RCC 7860 (cell line): ENCODE results near the gene TNNC1.

Source experiments
- DNase-seq: peaks from one replicate; pipeline ENCODE4 v3.0.0-alpha.2; 2015; ENCODE audit warnings: low spot score
- FAIRE-seq: peaks from 2 replicates; lab custom pipeline; 2012; peaks lifted over from hg19 to GRCh38; lab: Jason Lieb, UNC

Gene TNNC1

DNA sequence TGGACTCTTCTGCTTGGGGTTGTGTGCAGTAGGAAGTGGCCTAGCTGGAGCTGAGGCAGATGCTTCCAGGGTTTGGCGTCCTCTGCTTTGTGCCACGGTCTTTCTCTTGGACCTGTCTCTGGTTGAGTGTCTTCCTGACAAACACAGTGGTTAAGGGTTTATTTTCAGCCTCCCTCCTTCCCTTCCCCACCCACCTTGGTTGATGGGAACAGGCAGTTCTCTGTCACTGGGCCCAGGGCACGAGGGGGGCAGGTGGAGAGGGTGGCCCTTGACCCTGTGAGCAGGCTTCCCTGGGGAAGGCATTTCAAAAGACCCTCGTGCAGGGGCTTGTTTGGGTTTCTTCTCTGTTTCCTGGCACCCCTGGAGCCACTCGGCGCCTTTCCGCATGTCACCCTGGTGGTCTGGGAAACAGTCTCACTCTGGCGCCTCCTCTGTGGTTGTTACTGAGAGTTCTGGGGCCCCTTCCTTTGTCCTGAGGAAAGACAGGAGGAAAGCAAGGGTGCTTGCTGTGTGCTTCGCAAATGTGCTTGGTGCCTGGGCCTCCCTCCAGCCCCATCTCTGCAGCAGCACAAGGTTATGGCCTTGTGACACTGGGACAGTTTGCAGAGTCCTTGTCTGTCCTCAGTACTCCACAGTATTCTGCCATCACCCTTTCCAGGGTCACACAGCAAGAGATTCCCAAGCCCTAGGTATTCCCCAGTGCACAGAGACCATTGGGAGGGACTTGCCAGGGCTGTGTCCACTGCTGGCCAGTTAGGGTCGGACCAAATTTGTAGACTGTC, 31.0 kb upstream of the TNNC1 start:
- FAIRE-seq = no peak
- DNase-seq = no peak

DNA sequence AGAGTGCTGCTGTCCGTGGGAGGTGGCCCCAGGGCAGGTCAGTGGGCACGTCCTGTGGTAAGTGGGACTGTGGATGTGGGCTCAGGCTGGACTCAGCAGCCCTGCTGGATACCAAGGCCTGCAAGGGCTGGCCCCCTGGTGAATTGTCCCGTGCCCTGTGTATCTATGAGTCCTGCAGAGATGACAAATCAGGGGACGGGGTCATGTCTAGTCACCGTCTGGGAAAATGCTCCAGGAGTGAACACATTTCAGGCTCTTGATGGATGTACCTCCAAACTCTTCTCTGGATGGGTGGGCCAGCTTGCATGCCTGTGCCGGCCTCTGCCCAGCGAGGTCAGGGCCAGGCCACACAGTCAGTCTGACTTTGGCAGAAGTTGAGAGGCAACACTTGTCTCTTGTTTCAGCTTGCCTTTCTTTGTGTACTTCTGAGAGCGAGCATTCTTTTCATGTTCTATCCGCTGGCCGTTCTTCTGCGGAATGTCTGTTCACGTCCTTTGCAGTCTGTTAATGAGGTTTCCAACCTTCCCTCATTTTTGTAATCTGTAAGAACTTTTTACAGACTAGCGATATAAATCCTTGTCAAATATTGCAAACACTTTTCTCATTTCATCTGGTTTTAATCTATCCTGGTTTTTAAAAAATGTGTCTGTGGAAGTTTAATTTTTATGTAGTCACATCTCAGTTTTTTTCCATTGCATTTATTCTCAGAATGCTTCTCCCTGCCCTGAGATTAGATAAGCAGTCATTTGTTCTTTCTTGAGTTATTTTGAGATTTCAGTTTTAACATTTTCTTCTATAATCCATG, 29.9 kb upstream of the TNNC1 start:
- DNase-seq (no peak), FAIRE-seq (no peak)

DNA sequence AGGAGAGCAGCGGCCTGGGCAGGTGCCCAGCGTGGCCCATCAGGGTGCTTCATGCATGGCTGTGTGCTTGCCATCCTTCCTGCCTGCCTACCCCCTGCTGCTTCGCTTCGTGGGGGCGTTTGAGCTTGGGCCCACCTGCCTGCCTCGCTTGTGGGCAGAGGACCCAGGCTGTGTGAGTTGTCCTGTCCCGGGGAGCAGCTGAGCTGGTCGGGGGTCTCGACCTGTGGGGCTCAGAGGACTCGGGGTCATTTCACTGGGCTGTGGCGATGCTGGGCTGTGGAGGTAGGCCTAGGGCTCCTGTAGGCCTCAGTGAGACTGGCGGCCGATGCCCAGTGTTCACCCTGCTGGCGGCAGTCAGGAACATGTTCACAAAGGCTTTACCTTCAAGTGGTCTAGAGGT, 29.2 kb upstream of the TNNC1 start:
- DNase-seq (no peak), FAIRE-seq (no peak)

DNA sequence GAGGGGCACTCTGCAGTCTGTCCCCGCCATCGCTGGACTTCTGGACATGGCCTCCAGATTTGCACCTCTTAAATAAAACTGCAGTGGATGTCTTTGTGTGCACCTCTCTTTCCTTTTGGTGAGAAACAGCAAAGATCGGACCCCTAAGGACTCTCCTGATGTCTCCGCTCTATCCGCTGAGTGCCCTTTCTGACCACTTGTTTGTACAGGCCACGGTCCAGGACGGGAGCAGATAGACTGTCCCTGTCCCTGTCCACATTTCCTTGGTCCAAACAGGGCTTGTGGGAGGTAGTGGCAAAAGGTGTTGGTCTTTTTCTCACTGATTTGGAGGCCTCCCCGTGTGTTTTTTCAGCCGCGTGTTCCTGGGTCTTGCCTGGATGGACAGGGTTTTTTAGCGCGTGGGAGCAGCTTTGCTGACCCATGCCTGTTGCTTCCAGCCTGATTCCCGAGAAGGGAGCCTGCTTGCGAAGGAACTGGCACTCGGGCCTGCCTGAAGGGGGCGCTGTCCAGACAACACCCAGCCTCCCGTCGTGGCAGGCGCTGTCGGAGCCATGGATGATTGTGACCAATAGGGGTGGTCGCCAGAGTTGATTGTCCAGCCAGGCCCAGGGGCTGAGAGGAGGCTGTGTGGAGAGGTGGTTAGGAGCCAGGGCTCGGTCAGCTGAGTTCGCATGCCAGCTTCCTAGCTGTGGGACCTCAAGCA, 28.1 kb upstream of the TNNC1 start:
- FAIRE-seq = no peak

DNA sequence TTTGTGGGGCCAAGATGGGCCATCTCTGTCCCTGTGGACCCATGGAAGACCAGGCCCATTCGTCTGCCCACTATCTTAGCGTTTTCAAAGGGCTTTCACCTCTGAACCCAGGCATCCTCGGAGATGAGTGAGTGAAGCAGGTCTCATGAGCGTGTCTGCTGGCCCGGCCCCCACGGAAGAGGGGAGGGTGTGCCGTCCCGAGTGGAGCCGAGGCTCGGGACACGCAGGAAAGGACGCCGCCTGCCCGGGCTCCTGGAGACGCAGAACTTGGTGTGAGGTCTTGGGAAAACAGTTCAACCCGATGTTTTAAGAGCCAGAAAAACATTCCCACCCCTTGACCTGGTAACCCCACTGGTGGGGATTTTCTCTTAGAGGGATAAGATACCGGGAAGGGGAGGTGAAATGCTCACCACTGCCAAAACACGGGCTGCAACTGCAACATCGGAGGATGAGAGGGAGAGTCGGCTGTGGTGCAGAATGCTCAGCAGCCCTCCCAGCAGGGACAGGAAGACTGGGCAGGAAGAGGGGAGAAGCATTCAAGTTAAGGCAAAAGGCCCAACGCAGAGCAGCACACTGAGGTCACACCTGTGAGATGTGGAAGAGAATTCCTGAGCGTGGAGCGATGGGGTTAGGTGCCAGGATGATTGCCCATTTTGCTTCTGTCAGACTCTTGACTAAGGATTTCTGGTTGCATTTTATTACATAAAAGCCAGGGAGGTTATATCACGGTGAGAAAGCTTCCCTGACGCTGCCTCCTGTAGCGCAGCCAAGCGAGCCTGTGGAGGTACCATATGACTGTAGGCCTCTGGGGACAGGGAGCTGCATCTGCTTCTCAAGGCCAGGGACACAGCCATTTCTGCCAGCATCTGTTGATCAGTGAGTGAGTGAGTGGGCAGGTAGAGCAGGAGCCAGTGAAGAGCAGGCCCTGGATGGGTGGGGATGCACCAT, 27.2 kb upstream of the TNNC1 start:
- no peak for FAIRE-seq
- DNase-seq = no peak

More for the DNA sequence above, 28.1 kb upstream of the TNNC1 start:
- no peak for DNase-seq

DNA sequence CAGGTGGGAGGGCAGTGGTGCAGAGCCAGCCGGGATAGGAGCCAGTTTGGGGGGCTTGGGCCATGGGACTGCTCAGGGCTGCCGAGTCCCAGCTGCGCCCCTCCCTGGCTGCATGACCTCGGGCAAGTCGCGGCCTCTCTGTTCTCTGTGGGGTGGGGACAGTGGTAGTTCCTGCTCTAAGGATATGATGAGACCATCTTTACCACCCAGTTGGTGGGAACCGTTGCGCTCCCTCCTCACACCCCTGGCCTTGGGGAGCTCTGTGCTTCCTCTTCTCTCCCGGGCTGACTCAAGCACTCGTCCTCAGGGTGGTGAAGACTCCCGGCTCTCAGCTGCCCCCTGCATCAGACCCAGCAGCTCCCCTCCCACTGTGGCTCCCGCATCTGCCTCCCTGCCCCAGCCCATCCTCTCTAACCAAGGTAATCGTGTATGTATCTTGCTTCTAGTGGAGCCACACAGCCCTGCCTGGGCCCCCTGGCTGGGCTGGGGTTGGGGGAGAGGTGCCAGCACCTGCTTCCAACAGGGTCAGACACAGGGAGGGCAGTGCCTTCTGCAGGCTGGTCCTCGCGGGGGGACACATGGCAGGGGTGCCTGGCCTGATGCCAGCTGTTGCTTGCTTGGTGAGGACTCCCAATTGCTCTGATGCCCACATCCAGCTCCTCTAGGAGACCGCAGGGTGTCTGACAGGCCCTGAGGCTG, 26.2 kb upstream of the TNNC1 start:
- FAIRE-seq (no peak), DNase-seq (no peak)

DNA sequence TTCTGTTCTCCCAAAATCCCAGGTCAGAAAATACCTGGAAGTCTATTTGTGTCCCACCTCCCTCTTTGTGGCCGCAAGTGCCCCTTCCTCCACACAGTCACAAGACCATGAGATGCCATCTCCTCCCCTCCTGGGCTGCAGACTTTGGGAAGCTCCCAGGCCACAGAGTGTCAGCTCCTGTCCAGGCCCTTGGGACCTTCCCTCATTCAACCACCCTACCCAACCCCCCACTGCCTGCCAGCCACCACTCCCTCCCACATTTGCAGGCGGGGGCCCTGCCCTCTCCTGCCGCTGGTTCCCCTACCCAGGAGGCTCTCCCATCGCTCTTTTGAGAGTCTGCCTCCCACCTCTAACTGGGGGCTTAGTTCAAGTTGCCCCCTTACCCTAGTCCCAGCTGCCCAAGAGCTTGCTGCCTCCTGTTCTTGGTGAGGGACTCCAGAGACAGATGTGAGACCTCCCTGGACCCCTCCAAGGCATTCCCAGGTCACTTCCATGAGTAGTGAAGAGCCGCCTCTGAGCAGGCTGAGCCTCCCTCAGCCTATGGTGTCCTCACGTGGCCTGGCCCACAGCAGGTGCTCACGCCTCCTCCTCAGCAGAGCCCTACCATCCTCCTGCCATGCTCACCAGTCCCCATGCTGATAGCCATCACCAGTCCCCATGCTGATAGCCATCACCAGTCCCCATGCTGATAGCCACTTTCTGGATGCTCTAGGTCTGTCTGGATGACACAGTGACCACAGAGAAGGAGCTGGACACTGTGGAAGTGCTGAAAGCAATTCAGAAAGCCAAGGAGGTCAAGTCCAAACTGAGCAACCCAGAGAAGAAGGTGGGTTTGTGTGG, 25.4 kb upstream of the TNNC1 start:
- no peak for DNase-seq
- FAIRE-seq = no peak

DNA sequence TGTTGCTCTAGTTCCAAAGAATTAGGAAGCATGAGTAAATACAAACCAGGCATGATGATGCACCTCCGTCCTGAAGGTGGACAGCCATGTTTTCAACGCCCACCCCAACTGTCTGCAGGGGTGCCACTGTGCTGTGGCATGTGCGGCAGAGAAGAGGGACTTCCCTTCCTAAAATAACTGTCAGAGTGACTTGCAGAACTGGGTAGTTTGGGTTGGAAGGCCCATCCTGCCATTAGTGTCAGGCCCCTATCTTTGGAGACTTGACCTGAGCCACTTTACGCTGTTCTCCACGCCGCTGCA, 23.9 kb upstream of the TNNC1 start:
- FAIRE-seq (no peak), DNase-seq (no peak)

DNA sequence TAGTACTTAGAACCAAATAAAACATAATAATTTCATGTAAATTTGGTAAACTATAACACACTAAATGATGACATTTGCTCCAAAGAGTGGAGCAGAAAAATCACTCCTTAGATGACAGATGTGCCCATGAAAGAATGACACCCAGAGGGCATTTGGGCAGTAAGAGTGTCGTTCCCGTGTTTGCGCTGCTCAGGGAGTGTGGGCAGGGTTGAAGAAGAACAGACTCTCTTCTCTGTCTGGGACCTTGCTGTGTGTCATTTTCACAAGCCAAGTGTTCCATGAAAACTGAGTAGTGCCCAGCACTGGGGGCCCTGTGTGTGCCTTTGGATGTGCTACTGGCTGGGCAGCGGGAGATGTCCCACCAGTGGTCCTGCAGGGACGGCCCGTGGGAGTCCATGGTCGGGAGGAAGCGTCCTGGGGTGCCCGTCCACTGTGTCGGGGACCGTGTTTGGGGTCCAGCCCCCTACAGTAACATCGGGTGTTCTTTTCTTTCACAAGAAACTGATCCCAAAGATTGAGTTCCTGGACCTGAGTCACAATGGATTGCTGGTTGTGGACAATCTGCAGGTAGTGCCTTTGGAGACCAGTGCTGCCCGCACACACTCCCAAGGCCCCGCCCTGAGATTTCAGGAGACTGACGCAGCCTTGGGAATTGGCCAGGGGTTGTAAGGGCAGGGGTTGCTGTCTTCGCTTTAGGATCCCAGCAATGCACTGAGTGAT, 23.4 kb upstream of the TNNC1 start:
- DNase-seq = no peak
- no peak for FAIRE-seq

DNA sequence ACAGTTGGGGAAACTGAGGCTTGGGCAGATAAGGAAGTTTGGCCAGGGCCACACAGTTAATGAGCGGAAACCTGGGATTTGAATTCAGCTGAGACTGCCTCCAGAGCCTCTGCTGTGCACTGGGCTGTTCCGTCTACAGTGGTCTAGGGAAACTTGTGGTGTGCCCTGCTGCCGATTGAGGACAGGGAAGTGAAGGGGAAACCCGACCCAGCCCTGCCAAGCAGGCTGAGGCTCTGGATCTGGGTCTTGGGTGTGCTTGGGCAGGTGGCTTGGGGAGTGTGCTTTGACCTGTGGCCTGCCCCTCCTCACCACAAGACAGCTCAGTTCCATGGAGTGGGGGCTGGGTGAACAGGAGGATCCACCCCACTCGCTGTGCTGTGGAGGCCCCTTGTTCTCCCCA, 19.2 kb upstream of the TNNC1 start:
- no peak for DNase-seq
- FAIRE-seq = no peak

DNA sequence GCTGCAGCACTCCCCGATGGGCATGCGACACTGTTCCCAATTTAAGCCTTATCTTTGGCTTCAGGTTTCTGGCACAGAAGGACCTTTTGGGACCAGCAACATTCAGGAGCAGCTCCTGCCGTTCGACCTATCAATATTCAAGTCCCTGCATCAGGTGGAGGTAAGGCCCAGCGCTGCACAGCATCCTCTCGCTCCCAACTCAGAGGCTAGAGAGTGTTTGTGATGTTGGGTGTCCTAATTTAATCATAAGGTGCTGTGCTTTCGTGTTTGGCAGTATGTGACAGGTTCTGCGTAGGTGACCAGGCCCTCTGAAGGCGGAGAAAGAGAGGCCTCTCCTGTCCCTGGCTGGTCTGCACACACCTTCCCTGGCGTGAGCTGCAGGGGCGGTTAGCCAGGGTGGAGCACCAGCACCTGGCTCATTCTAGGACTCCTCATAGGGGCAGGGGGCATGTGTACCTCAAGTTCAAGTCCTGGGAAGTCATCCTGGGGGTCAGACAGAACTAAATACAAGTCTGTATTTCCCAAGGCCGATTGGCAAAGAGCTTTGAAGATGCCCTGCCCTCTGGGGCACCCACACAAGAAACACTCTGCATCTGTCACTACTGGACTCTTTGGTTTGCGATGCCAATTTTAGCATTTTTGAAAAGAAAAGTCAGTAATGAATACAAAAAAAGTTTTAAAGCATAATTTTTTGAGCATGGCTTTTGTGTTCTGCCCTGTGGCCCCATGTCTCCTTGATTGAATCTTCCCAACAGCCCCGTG, 18.6 kb upstream of the TNNC1 start:
- FAIRE-seq (no peak), DNase-seq (no peak)

DNA sequence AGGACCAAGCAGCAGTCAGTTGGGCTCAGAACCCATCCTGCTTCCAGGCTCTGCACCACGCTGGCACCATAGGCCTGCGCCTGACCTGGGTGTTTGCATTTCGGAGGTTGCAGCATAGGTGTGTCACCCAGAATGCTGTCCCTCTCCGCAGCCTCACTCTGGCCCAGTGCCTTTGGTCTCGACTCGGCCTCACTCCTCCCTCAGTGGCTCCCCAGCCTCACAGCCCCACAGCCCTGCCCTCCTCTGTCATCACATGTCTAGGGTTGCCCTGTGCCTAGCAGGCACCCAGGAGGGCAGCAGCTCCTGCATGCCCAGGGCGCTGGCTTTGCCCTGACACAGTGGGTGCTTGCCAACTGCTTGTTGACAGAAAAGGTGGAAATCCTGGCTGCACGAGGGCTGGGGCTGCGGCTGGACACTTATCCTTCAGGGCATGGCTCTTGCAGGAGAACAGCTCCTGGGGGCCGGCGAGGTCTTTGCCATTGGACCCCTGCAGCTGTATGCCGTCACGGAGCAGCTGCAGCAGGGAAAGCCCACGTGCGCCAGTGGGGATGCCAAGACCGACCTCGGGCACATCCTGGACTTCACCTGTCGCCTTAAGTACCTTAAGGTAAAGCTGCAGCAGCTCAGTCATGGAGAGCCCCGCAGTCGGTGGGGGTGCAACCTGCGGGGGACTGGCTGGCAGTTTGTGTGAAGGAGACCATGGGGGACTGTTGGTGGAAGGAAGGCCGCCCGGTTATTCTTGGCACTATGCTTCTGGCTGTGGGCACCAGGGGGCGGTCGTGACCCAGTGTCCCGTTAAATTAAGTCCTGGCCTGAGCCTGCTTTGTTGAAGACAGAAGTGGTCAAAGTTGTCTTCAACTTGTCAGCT, 17.8 kb upstream of the TNNC1 start:
- FAIRE-seq = no peak
- DNase-seq = peak; percentile 8

DNA sequence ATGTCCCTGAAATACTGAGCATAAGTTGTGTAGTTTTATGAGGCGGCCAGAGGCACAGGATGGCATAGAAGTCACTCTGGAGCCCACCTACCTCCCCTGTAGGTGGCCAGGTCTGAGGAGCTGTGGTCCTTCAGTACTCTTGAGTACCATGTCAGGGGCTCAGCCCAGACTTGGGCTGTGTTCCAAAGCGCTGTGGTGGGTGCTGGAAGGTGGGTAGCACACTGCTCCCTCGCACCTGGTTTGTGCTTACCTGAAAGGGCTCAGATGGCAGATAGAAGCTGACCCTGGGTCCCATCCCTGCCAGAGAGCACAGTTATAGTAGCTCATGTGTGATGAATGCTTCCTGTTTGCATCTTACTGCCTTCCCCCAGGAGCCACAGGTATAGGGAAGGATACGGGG, 17.1 kb upstream of the TNNC1 start:
- FAIRE-seq (no peak), DNase-seq (no peak)

DNA sequence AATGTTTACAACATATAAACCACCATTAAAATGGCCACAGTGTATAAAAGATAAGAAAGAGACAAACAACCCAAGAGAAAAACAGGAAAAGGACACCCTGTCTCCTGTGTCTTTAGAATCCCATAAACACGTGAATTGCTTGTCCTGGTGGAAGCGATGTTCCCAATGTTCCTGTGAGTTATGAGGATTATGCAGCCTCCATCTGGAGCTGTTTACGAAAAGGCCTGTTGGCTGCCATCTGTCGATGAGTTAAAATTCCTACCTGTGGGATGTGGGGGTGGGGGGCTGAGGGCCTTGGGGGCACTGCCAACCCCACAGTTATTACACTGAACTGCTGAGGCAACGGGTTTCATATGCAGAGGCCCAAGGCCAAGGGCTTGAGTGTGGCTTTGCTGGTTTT, 15.2 kb upstream of the TNNC1 start:
- FAIRE-seq (no peak), DNase-seq (no peak)

DNA sequence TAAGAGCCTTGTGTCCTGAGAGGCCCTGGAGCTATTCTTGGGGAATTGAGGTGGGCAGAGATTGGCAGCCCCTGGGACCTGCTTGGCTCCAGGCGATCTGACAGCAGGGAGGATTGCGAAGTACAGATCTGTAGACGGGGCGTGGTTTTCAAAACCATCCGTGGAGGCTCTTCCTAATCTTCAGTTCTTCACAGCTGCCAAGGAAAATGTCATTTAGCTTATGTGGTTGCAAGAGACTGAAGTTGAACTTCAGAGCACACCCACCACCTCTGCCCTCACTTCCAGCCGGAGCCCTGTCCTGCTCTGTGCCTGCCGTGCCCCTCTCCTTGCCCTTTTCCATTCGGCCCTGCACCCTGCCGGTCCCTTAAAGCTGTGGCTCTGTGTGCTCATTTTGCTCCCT, 14.5 kb upstream of the TNNC1 start:
- no peak for FAIRE-seq

DNA sequence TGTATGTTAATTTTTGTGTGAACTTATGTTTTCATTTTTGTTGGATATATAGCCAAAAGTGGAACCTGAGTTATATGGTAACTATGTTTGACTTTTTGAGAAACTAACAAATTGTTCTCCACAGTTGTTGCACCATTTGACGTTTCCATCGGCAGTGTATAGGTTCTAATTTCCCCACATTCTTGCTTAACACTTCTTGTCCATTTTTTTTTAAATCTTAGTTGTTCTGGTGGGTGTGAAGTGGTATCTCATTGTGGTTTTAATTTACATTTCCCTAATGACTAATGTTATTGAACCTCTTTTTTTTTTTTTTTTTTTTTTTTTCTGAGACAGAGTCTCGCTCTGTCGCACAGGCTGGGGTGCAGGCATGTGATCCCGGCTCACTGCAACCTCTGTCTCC, 9.6 kb upstream of the TNNC1 start:
- DNase-seq = no peak
- no peak for FAIRE-seq

More for the DNA sequence above, 14.5 kb upstream of the TNNC1 start:
- no peak for DNase-seq

DNA sequence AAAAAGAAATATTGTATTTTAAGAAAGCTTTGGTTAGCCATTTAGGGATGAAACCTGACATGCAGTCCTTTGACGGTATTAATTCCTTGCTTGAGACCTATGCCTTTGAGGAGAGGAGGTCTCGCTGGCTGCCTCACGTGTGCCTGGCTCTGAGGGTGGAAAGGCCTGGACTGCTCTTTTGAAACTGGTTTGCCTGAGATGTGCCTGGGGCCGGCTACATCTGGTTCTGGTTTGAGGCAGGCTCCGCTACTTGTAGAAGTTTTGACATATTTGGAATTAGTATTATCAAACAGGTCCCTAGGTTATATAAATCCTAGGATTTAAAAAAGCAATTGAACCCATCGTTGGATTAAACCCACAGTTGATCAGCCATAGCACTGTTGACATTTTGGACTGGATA, 8.0 kb upstream of the TNNC1 start:
- FAIRE-seq (no peak), DNase-seq (no peak)
